GM21717 (cell line): Measurements from ENCODE around the gene BBS2.

Experiments
- ATAC-seq: cut with Tn5 transposase; IDR thresholded peaks from one replicate; pipeline ENCODE4 v1.9.1; 2021; ENCODE audit warnings: mild to moderate bottlenecking, moderate library complexity; ENCODE audit not compliant: unreplicated experiment

The BBS2 gene

GRCh38 chr16:56478281-56479049 is 41.4 kb downstream of the BBS2 start:
- no peak for ATAC-seq

- ATAC-seq = no peak
These were observed 42.5 kb downstream of the BBS2 start for GRCh38 chr16:56477096-56477878.

- no peak for ATAC-seq
These were observed 44.6 kb downstream of the BBS2 start for GRCh38 chr16:56475201-56475600.

GRCh38 chr16:56470666-56471065 is 49.2 kb downstream of the BBS2 start:
- ATAC-seq = no peak

- ATAC-seq = no peak
These were observed 49.6 kb downstream of the BBS2 start for GRCh38 chr16:56470232-56470631.

GRCh38 chr16:56469748-56470147 is 50.1 kb downstream of the BBS2 start:
- ATAC-seq = no peak

- ATAC-seq = no peak
These were observed 51.0 kb downstream of the BBS2 start for GRCh38 chr16:56468800-56469199.

- ATAC-seq = no peak
These were observed 53.5 kb downstream of the BBS2 start for GRCh38 chr16:56466344-56466743.

GRCh38 chr16:56463153-56463552 is 56.7 kb downstream of the BBS2 start:
- ATAC-seq = no peak

- ATAC-seq = no peak
These were observed 57.6 kb downstream of the BBS2 start for GRCh38 chr16:56462064-56462796.

GRCh38 chr16:56460101-56460500 is 59.7 kb downstream of the BBS2 start:
- ATAC-seq = no peak

GRCh38 chr16:56457927-56458470 is 61.8 kb downstream of the BBS2 start:
- ATAC-seq = no peak

GRCh38 chr16:56451753-56452689 is 67.8 kb downstream of the BBS2 start:
- peak; percentile 42 for ATAC-seq

GRCh38 chr16:56450986-56451752 is 68.7 kb downstream of the BBS2 start, which contains the start of the genes NUDT21 and OGFOD1:
NUDT21 (minus strand) TSS chr16:56451332; CDS start chr16:56451202, 130 bp downstream.
OGFOD1 (plus strand) TSS chr16:56451554; CDS start chr16:56451613, 59 bp downstream.
- peak; percentile 98 for ATAC-seq

- no peak for ATAC-seq
These were observed 69.4 kb downstream of the BBS2 start for GRCh38 chr16:56450275-56450985.

GRCh38 chr16:56448005-56448404 is 71.8 kb downstream of the BBS2 start:
- ATAC-seq = no peak

- ATAC-seq = no peak
These were observed 72.5 kb downstream of the BBS2 start for GRCh38 chr16:56447286-56447685.

- no peak for ATAC-seq
These were observed 81.8 kb downstream of the BBS2 start for GRCh38 chr16:56438038-56438437.

- no peak for ATAC-seq
These were observed 83.6 kb downstream of the BBS2 start for GRCh38 chr16:56436258-56436657.
